CD14-positive monocyte (primary cell): Measurements from ENCODE around the gene ABCB8. TPM values are rescaled to one million over a fixed set of nuclear protein-coding genes. Genes with fewer than 3 reads are reported as not detected.
A peak's percentile ranks its signal among the peaks of the same experiment; 100 is the strongest.

Source experiments
- DNase-seq, 3 donors: peaks; one replicate each; pipeline ENCODE4 v3.0.0-alpha.2; 2011 to 2022
- H2AFZ ChIP-seq: 2 replicates; pipeline ENCODE4 v1.6.0; 2012; ENCODE audit warnings: mild to moderate bottlenecking, low read depth, low read length, inconsistent platforms; ENCODE audit not compliant: insufficient read depth, poor library complexity, severe bottlenecking
- H3K27ac ChIP-seq, 2 donors: 1 replicate in 1 of 2; 2 replicates in 1 of 2; pipeline ENCODE4 v1.5.1; 2012 to 2013; ENCODE audit warnings: low read length in 2 of 2, control low read depth in 1 of 2, inconsistent platforms in 1 of 2, low read depth in 1 of 2, mild to moderate bottlenecking in 1 of 2
- H3K27me3 ChIP-seq, 2 donors: one replicate each; pipeline versions ENCODE4 v1.6.0 to v1.6.1; 2011 to 2013; ENCODE audit warnings: low read length in 2 of 2; ENCODE audit not compliant: control insufficient read depth in 2 of 2, insufficient read depth in 2 of 2
- H3K36me3 ChIP-seq, 2 donors: replicated peaks in 1 of 2; 1 replicate in 1 of 2; 2 replicates in 1 of 2; pipeline versions ENCODE4 v1.5.1 to v1.6.1; 2012 to 2013; ENCODE audit warnings: low read length in 2 of 2, control low read depth in 1 of 2, inconsistent platforms in 1 of 2, mild to moderate bottlenecking in 1 of 2; ENCODE audit not compliant: insufficient read depth in 2 of 2, control insufficient read depth in 1 of 2
- H3K4me1 ChIP-seq, 2 donors: 1 replicate in 1 of 2; 2 replicates in 1 of 2; pipeline versions ENCODE4 v1.5.1 to v1.6.1; 2012 to 2013; ENCODE audit warnings: low read length in 2 of 2, control low read depth in 1 of 2, inconsistent platforms in 1 of 2, mild to moderate bottlenecking in 1 of 2, moderate library complexity in 1 of 2; ENCODE audit not compliant: insufficient read depth in 2 of 2, control insufficient read depth in 1 of 2
- H3K4me2 ChIP-seq: replicated peaks from 2 replicates; pipeline ENCODE3; 2012; ENCODE audit warnings: low read length, moderate library complexity, mild to moderate bottlenecking; ENCODE audit not compliant: poor library complexity, severe bottlenecking; ENCODE audit errors: extremely low read depth
- H3K4me3 ChIP-seq, 3 experiments: fragments of 200-600 bp in 1 of 3; sonication (generic) in 1 of 3; replicated peaks in 1 of 3; 1 replicate in 2 of 3; 2 replicates in 1 of 3; pipeline ENCODE4 v1.5.1; 2011 to 2013; ENCODE audit warnings: low read length in 3 of 3, mild to moderate bottlenecking in 3 of 3, control low read depth in 2 of 3, low read depth in 2 of 3, inconsistent platforms in 1 of 3, moderate library complexity in 1 of 3
- H3K79me2 ChIP-seq: 2 replicates; pipeline ENCODE4 v1.6.0; 2012; ENCODE audit warnings: mild to moderate bottlenecking, control low read depth, inconsistent platforms, low read length, moderate library complexity; ENCODE audit not compliant: insufficient read depth
- H3K9ac ChIP-seq: 2 replicates; pipeline ENCODE4 v1.6.0; 2017; ENCODE audit warnings: low read length, mild to moderate bottlenecking; ENCODE audit not compliant: insufficient read depth, poor library complexity, severe bottlenecking
- H3K9me3 ChIP-seq, 2 donors: replicated peaks in 1 of 2; 1 replicate in 1 of 2; 2 replicates in 1 of 2; pipeline versions ENCODE4 v1.5.1 to v1.6.1; 2012 to 2013; ENCODE audit warnings: low read length in 2 of 2, control low read depth in 1 of 2; ENCODE audit not compliant: control insufficient read depth in 1 of 2, insufficient read depth in 1 of 2
- H4K20me1 ChIP-seq: 2 replicates; pipeline ENCODE4 v1.6.0; 2012; ENCODE audit warnings: mild to moderate bottlenecking, low read length, control low read depth, moderate library complexity; ENCODE audit not compliant: insufficient read depth
- H3K27ac Mint-ChIP-seq, 7 donors: one replicate each; pipeline ENCODE4 v1.8.0; 2020; ENCODE audit warnings: mild to moderate bottlenecking in 7 of 7, mixed read lengths in 7 of 7, moderate library complexity in 6 of 7, inconsistent platforms in 2 of 7
- H3K27me3 Mint-ChIP-seq, 3 donors: one replicate each; pipeline ENCODE4 v1.8.0; 2021 to 2022; ENCODE audit warnings: low read depth in 3 of 3, mild to moderate bottlenecking in 3 of 3, mixed read lengths in 3 of 3, moderate library complexity in 3 of 3, inconsistent platforms in 1 of 3
- H3K36me3 Mint-ChIP-seq, 2 donors: one replicate each; pipeline ENCODE4 v1.8.0; 2020; ENCODE audit warnings: mixed read lengths in 2 of 2, inconsistent platforms in 1 of 2, mild to moderate bottlenecking in 1 of 2
- H3K4me1 Mint-ChIP-seq: one replicate; pipeline ENCODE4 v1.8.0; 2020; ENCODE audit warnings: mild to moderate bottlenecking, mixed read lengths
- H3K4me3 Mint-ChIP-seq, 2 donors: one replicate each; pipeline ENCODE4 v1.8.0; 2020; ENCODE audit warnings: mild to moderate bottlenecking in 2 of 2, mixed read lengths in 2 of 2, moderate library complexity in 1 of 2
- H3K9me3 Mint-ChIP-seq, 7 donors: one replicate each; pipeline ENCODE4 v1.8.0; 2020 to 2022; ENCODE audit warnings: mixed read lengths in 7 of 7, mild to moderate bottlenecking in 6 of 7, moderate library complexity in 6 of 7, inconsistent platforms in 2 of 7
- CTCF ChIP-seq: fragments of 200-600 bp; IDR thresholded peaks from one replicate; pipeline ENCODE4 v1.8.0; 2022; ENCODE audit warnings: antibody characterized with exemption, mild to moderate bottlenecking
- WGBS: methylation state at CpG from one replicate; pipeline ENCODE4 v1.1.5; 2013; ENCODE audit warnings: missing lambda C conversion rate; ENCODE audit not compliant: insufficient coverage; 5-methylcytosine and 5-hydroxymethylcytosine counted together
- intact Hi-C, 2 donors: fragments of 100-400 bp; cut with micrococcal nuclease; formaldehyde crosslinking; loops; one replicate each; pipeline versions ENCODE4 v1.15.0 to v1.15.1; 2023
- polyA plus RNA-seq, 3 donors: library from polyadenylated mRNA; depleted of rRNA in 1 of 3; unstranded in 2 of 3; stranded (reverse) in 1 of 3; fragments of 300-500 nt in 2 of 3; fragments of >200 nt in 1 of 3; fragmentation: Illumina TruSeq in 2 of 3; gene quantifications; 1 replicate in 2 of 3; 2 replicates in 1 of 3; pipeline ENCODE4 v1.2.3, GENCODE V29; 2012 to 2021

The ABCB8 gene
- polyA plus RNA-seq, 3 donors = 9.3 to 19.9 (median 9.5) TPM

GRCh38 chr7:151031011-151031410, 2.8 kb downstream of the ABCB8 start:
- WGBS = no CpG with 5 or more reads among the region's 4 CpGs
- no peak overlapping the region for H3K4me3 Mint-ChIP-seq
- H3K4me3 ChIP-seq = no peak overlapping the region
- peaks cover 14 to 18% of the 10 kb centered on the region in 2 donors for H3K4me1 ChIP-seq
- H3K79me2 ChIP-seq = peaks cover 4% of the 10 kb centered on the region
- no peak overlapping the region for H3K27ac ChIP-seq
- no peak overlapping the region for H3K27ac Mint-ChIP-seq
- peaks cover 0 to 3% of the 10 kb centered on the region in 2 donors for H3K27me3 ChIP-seq
- H3K9ac ChIP-seq = no peak overlapping the region
- H4K20me1 ChIP-seq = no peaks in the 10 kb centered on the region
- peaks cover 0 to 1% (median 0%) of the 10 kb centered on the region in 7 donors for H3K9me3 Mint-ChIP-seq
- H3K4me1 Mint-ChIP-seq = peaks cover 23% of the 10 kb centered on the region
- no peak overlapping the region for H3K4me2 ChIP-seq
- H2AFZ ChIP-seq = no peak overlapping the region
- no peak for DNase-seq
- intact Hi-C loops = loop anchor here in 1 of 2 donors (10.0 kb wide), 1 partner anchor 64 kb away; no protein-coding TSS in a partner anchor
- peaks cover 21 to 24% of the 10 kb centered on the region in 2 donors for H3K36me3 Mint-ChIP-seq
- H3K27me3 Mint-ChIP-seq = peaks cover 0 to 8% (median 3%) of the 10 kb centered on the region in 3 donors
- H3K36me3 ChIP-seq = peaks cover 18 to 22% of the 10 kb centered on the region in 2 donors
- TF ChIP-seq CTCF = no peak
- no peaks in the 10 kb centered on the region for H3K9me3 ChIP-seq

- DNase-seq = no peak
Measured at GRCh38 chr7:151032936-151033863, 5.0 kb downstream of the ABCB8 start.

More at GRCh38 chr7:151032936-151033863, 5.0 kb downstream of the ABCB8 start:
- H3K4me3 Mint-ChIP-seq = no peak overlapping the region
- peaks cover 7 to 10% of the 10 kb centered on the region in 2 donors for H3K4me1 ChIP-seq
- H2AFZ ChIP-seq = no peak overlapping the region
- no peaks in the 10 kb centered on the region for H4K20me1 ChIP-seq
- H3K9ac ChIP-seq = no peak overlapping the region
- peaks cover 4% of the 10 kb centered on the region for H3K79me2 ChIP-seq
- no peak for TF ChIP-seq CTCF
- H3K4me3 ChIP-seq = no peak overlapping the region
- no peaks in the 10 kb centered on the region for H3K27me3 Mint-ChIP-seq
- H3K4me1 Mint-ChIP-seq = peaks cover 13% of the 10 kb centered on the region
- 95% methylated on average over 16 of the region's 17 CpGs for WGBS
- no peaks in the 10 kb centered on the region for H3K9me3 ChIP-seq
- H3K36me3 ChIP-seq = peaks cover 31 to 34% of the 10 kb centered on the region in 2 donors
- peak overlapping the region in 2 of 7 donors; percentile 19 to 68 for H3K27ac Mint-ChIP-seq
- peaks cover 0 to 1% (median 0%) of the 10 kb centered on the region in 7 donors for H3K9me3 Mint-ChIP-seq
- peak overlapping the region in 1 of 2 donors; percentile 17 for H3K27ac ChIP-seq
- H3K4me2 ChIP-seq = no peak overlapping the region
- H3K36me3 Mint-ChIP-seq = peaks cover 34 to 39% of the 10 kb centered on the region in 2 donors
- intact Hi-C loops = loop anchor here in 1 of 2 donors (10.0 kb wide), 1 partner anchor 62 kb away; no protein-coding TSS in a partner anchor
- H3K27me3 ChIP-seq = no peaks in the 10 kb centered on the region
